ACC112 (cell line): ENCODE results near the gene AKR7A3.

Experiments
- H2AFZ ChIP-seq: fragments of 200-600 bp; sonication (generic); one replicate; pipeline ENCODE4 v1.6.0; 2017; ENCODE audit warnings: antibody characterized with exemption, low read length; ENCODE audit not compliant: unreplicated experiment
- H3K27ac ChIP-seq: fragments of 200-600 bp; sonication (generic); 2 replicates; pipeline ENCODE4 v1.5.1; 2014; ENCODE audit warnings: low read depth, mild to moderate bottlenecking, antibody characterized with exemption, low read length, moderate library complexity
- H3K27me3 ChIP-seq: fragments of 200-600 bp; sonication (generic); 2 replicates; pipeline ENCODE4 v1.6.1; 2014; ENCODE audit warnings: mild to moderate bottlenecking, antibody characterized with exemption, low read length, moderate library complexity, mixed read lengths; ENCODE audit not compliant: insufficient read depth
- H3K36me3 ChIP-seq: fragments of 200-600 bp; sonication (generic); 2 replicates; pipeline ENCODE4 v1.6.1; 2016; ENCODE audit warnings: mild to moderate bottlenecking, antibody characterized with exemption, low read length, moderate library complexity, mixed read lengths; ENCODE audit not compliant: insufficient read depth
- H3K4me1 ChIP-seq: fragments of 200-600 bp; sonication (generic); one replicate; pipeline ENCODE4 v1.6.1; 2016; ENCODE audit warnings: low read length, mixed read lengths; ENCODE audit not compliant: insufficient read depth, unreplicated experiment, control insufficient read depth
- H3K4me3 ChIP-seq: fragments of 200-600 bp; sonication (generic); 2 replicates; pipeline ENCODE4 v1.5.1; 2014; ENCODE audit warnings: mild to moderate bottlenecking, low read depth, low read length
- H3K79me2 ChIP-seq: fragments of 200-600 bp; sonication (generic); one replicate; pipeline ENCODE4 v1.6.0; 2016; ENCODE audit warnings: low read length; ENCODE audit not compliant: control insufficient read depth, unreplicated experiment, insufficient read depth

Gene AKR7A3

GRCh38 chr1:19254416-19254815 lies 34.2 kb downstream of the AKR7A3 start:
- Histone ChIP-seq H3K4me1 (peaks cover 39% of the 10 kb centered on the region), H3K27me3 (no peaks in the 10 kb centered on the region), H3K4me3 (no peak overlapping the region), H3K27ac (no peak overlapping the region), H3K79me2 (peaks cover 67% of the 10 kb centered on the region), H3K36me3 (peaks cover 23% of the 10 kb centered on the region), H2AFZ (no peak overlapping the region)

- Histone ChIP-seq H3K4me1 (peaks cover 27% of the 10 kb centered on the region), H3K27ac (peak within 1 kb of the TSS; percentile 91), H3K4me3 (peak within 1 kb of the TSS; percentile 86), H3K36me3 (peaks cover 9% of the 10 kb centered on the region), H2AFZ (peak within 1 kb of the TSS; percentile 93), H3K79me2 (peaks cover 91% of the 10 kb centered on the region), H3K27me3 (no peaks in the 10 kb centered on the region)
Observed at GRCh38 chr1:19251305-19252196, 37.0 kb downstream of the AKR7A3 start, which contains the start of the genes EMC1 and MRTO4. Gene EMC1, minus strand, starts transcription at chr1:19251524. Its CDS starts 15 bp downstream, at chr1:19251509. Gene MRTO4, plus strand, starts transcription at chr1:19251805. Its CDS starts 31 bp downstream, at chr1:19251836.

- H3K36me3 ChIP-seq, result peaks cover 4% of the 10 kb centered on the region
- peak overlapping the region; percentile 93 for H2AFZ ChIP-seq
- peaks cover 25% of the 10 kb centered on the region for H3K4me1 ChIP-seq
- H3K27me3 ChIP-seq, result no peaks in the 10 kb centered on the region
- peak overlapping the region; percentile 86 for H3K4me3 ChIP-seq
- H3K27ac ChIP-seq, result peak overlapping the region; percentile 91; the same call in 1 of the 2 replicates
- peaks cover 89% of the 10 kb centered on the region for H3K79me2 ChIP-seq
Observed at GRCh38 chr1:19250629-19251304, 37.8 kb downstream of the AKR7A3 start.

GRCh38 chr1:19240673-19241538 lies 47.7 kb downstream of the AKR7A3 start:
- Histone ChIP-seq H3K79me2 (peaks cover 4% of the 10 kb centered on the region), H2AFZ (no peak overlapping the region), H3K4me3 (no peak overlapping the region), H3K27ac (no peak overlapping the region), H3K27me3 (no peaks in the 10 kb centered on the region), H3K36me3 (peaks cover 48% of the 10 kb centered on the region), H3K4me1 (no peaks in the 10 kb centered on the region)

- H3K4me1 ChIP-seq, result no peaks in the 10 kb centered on the region
- no peaks in the 10 kb centered on the region for H3K27me3 ChIP-seq
- H3K27ac ChIP-seq, result no peak overlapping the region
- peaks cover 48% of the 10 kb centered on the region for H3K36me3 ChIP-seq
- no peak overlapping the region for H3K4me3 ChIP-seq
- no peak overlapping the region for H2AFZ ChIP-seq
- no peaks in the 10 kb centered on the region for H3K79me2 ChIP-seq
Observed at GRCh38 chr1:19239876-19240275, 48.7 kb downstream of the AKR7A3 start.

- peaks cover 29% of the 10 kb centered on the region for H3K36me3 ChIP-seq
Observed at GRCh38 chr1:19234224-19234623, 54.3 kb downstream of the AKR7A3 start.

More at GRCh38 chr1:19234224-19234623, 54.3 kb downstream of the AKR7A3 start:
- no peak overlapping the region for H3K4me3 ChIP-seq
- H3K79me2 ChIP-seq, result no peaks in the 10 kb centered on the region
- peaks cover 7% of the 10 kb centered on the region for H3K4me1 ChIP-seq
- H2AFZ ChIP-seq, result no peak overlapping the region
- no peaks in the 10 kb centered on the region for H3K27me3 ChIP-seq
- no peak overlapping the region for H3K27ac ChIP-seq
